ENCODE data around the gene CHDH. TPM values are rescaled to one million over a fixed set of nuclear protein-coding genes. Genes with fewer than 3 reads are reported as not detected.

Gene CHDH
- total and polyA plus RNA-seq, 2 donors (not counting 3 experiments of a cell fraction or from before 2014, with no cell fraction given): 0.04 to 0.06 TPM

DNA sequence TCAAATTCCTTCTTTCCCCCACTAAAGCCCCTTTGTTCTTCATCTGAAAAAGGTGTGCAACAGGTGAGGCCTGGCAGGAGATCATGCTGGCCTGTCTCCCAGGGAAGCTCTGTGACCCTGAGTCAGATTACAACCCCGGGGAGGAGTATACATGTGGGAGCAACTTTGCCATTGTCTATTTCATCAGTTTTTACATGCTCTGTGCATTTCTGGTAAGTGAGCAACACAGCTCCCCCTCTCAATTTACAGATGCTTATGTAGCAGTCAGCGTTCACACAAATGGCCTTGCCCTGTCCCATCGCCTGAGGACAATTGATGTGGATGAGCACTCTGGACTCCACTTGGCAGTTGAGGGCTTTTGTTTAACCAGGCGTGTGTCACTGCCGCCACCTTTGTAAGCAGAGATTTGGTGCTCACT lies 70.4 kb downstream of the CHDH start:
- ChIA-PET POLR2A (no interaction called here), CTCF (no interaction called here)
- Histone ChIP-seq H3K4me2 (ENCODE audit: insufficient read depth, low read length) (no peak overlapping the region), H3K4me3 (replicated peaks in 1 of 3; ENCODE audit: insufficient read depth in 1 of 3, low read depth in 1 of 3, low read length in 3 of 3) (no peak overlapping the region), H3K36me3 (ENCODE audit: control insufficient read depth in 2 of 2, extremely low read depth in 1 of 2, insufficient read depth in 2 of 2, low read length in 2 of 2) (no peaks in the 10 kb centered on the region), H3K4me1 (ENCODE audit: control insufficient read depth, extremely low read depth, insufficient read depth, low read length) (no peaks in the 10 kb centered on the region), H2AFZ (ENCODE audit: low read depth, low read length) (no peak overlapping the region), H3K9me3 (replicated peaks; ENCODE audit: control insufficient read depth, insufficient read depth, low read length) (no peaks in the 10 kb centered on the region), H3K27me3 (ENCODE audit: control insufficient read depth in 2 of 2, insufficient read depth in 2 of 2, low read length in 2 of 2) (no peaks in the 10 kb centered on the region), H3K9me1 (replicated peaks; ENCODE audit: control insufficient read depth, extremely low read depth, insufficient read depth, low read length) (no peaks in the 10 kb centered on the region), H3K79me2 (ENCODE audit: control insufficient read depth, insufficient read depth, low read length) (no peaks in the 10 kb centered on the region), H3K9ac (replicated peaks; ENCODE audit: extremely low read depth, insufficient read depth, low read length) (no peak overlapping the region), H4K20me1 (replicated peaks; ENCODE audit: control insufficient read depth, extremely low read depth, insufficient read depth, low read length) (no peaks in the 10 kb centered on the region), H3K27ac (ENCODE audit: insufficient read depth, low read depth, low read length) (no peak overlapping the region)
- DNase-seq (ENCODE audit: low read depth, low spot score): no peak
- no TSS peak for BruUV-seq (replicated peaks)
- intact Hi-C loops (cut with micrococcal nuclease) (no loop called here), dilution Hi-C loops (cut with MboI; ENCODE audit: extremely low pct_ligation_motif_present, low sequenced_read_pairs) (no loop called here)
- FAIRE-seq: no peak
- no peak for TF ChIP-seq MYC (IDR thresholded peaks at IDR 0.05; ENCODE audit: low read depth, low read length)
- TF ChIP-seq, protein P1, sequence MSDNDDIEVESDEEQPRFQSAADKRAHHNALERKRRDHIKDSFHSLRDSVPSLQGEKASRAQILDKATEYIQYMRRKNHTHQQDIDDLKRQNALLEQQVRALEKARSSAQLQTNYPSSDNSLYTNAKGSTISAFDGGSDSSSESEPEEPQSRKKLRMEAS (IDR thresholded peaks at IDR 0.05; ENCODE audit: insufficient read depth, insufficient read length): no peak
- TF ChIP-seq, protein P2, sequence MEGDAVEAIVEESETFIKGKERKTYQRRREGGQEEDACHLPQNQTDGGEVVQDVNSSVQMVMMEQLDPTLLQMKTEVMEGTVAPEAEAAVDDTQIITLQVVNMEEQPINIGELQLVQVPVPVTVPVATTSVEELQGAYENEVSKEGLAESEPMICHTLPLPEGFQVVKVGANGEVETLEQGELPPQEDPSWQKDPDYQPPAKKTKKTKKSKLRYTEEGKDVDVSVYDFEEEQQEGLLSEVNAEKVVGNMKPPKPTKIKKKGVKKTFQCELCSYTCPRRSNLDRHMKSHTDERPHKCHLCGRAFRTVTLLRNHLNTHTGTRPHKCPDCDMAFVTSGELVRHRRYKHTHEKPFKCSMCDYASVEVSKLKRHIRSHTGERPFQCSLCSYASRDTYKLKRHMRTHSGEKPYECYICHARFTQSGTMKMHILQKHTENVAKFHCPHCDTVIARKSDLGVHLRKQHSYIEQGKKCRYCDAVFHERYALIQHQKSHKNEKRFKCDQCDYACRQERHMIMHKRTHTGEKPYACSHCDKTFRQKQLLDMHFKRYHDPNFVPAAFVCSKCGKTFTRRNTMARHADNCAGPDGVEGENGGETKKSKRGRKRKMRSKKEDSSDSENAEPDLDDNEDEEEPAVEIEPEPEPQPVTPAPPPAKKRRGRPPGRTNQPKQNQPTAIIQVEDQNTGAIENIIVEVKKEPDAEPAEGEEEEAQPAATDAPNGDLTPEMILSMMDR (IDR thresholded peaks at IDR 0.05; ENCODE audit: extremely low read depth in 1 of 2, insufficient read depth in 1 of 2, low read depth in 1 of 2, low read length in 2 of 2): no peak
- no peak for TF ChIP-seq FOS (IDR thresholded peaks at IDR 0.05; ENCODE audit: borderline replicate concordance, insufficient read depth, low read length)
- no peak for TF ChIP-seq GATA2 (IDR thresholded peaks at IDR 0.05; ENCODE audit: insufficient read depth, insufficient read length, low read depth, low read length)
- TF ChIP-seq EZH2 (IDR thresholded peaks at IDR 0.05; ENCODE audit: borderline replicate concordance, low read depth, low read length, severe bottlenecking): no peak
